Heart right ventricle (tissue), 16 donors: ENCODE data around the gene EGFL7. TPM values are rescaled to one million over a fixed set of nuclear protein-coding genes. Genes with fewer than 3 reads are reported as not detected.

Experiments used
- ATAC-seq, 8 donors: fragments of 200-7000 bp; cut with Tn5 transposase; one replicate each; pipeline ENCODE4 v1.9.1; 2020; ENCODE audit warnings: mild to moderate bottlenecking in 8 of 8, moderate library complexity in 8 of 8, moderate number of reproducible peaks in 1 of 8
- DNase-seq, 2 donors: peaks; one replicate each; pipeline ENCODE4 v3.0.0-alpha.2; 2020
- H3K27ac ChIP-seq, 10 donors: fragments of 200-600 bp; sonication (generic) in 2 of 10; one replicate each; pipeline versions ENCODE4 v1.5.0 to v1.8.0; 2020 to 2022; ENCODE audit warnings: mild to moderate bottlenecking in 3 of 10
- H3K27me3 ChIP-seq, 7 donors: fragments of 200-600 bp; one replicate each; pipeline ENCODE4 v1.8.0; 2021 to 2022; ENCODE audit warnings: mild to moderate bottlenecking in 2 of 7
- H3K36me3 ChIP-seq, 9 donors: fragments of 200-600 bp; sonication (generic) in 1 of 9; one replicate each; pipeline versions ENCODE4 v1.5.0 to v1.8.0; 2020 to 2022; ENCODE audit warnings: mild to moderate bottlenecking in 2 of 9
- H3K4me1 ChIP-seq, 9 donors: fragments of 200-600 bp; sonication (generic) in 1 of 9; one replicate each; pipeline versions ENCODE4 v1.5.0 to v1.8.0; 2020 to 2022; ENCODE audit warnings: mild to moderate bottlenecking in 4 of 9
- H3K4me3 ChIP-seq, 10 donors: fragments of 200-600 bp; sonication (generic) in 2 of 10; one replicate each; pipeline versions ENCODE4 v1.5.0 to v1.8.0; 2020 to 2022; ENCODE audit warnings: mild to moderate bottlenecking in 7 of 10, moderate library complexity in 2 of 10
- H3K9me3 ChIP-seq, 11 donors: fragments of 200-600 bp in 10 of 11; sonication (generic) in 2 of 11; one replicate each; pipeline versions ENCODE4 v1.5.0 to v1.8.0; 2013 to 2022; ENCODE audit warnings: mild to moderate bottlenecking in 2 of 11, control low read depth in 1 of 11, moderate library complexity in 1 of 11
- WGBS, 2 donors: extraction: QIAGEN DNeasy Blood & Tissue Kit; methylation state at CpG; one replicate each; pipeline ENCODE4 v1.1.7; 2013; ENCODE audit warnings: inconsistent platforms in 1 of 2; 5-methylcytosine and 5-hydroxymethylcytosine counted together
- intact Hi-C, 10 donors: fragments of 100-400 bp; cut with DNase I; formaldehyde crosslinking; loops; one replicate each; pipeline versions ENCODE4 v1.11.1 to v1.14.2; 2022
- polyA plus RNA-seq, 2 donors: library from polyadenylated mRNA; stranded (reverse); fragments of 200-250 nt; gene quantifications; one replicate each; pipeline ENCODE4 v1.2.3, GENCODE V29; 2013
- total RNA-seq, 10 donors: library from RNA; stranded (reverse); fragmentation: NEBNext Ultra II Directional in 3 of 10; extraction: Animal tissue kit (Norgen Biotek cat#: 25700) in 3 of 10; gene quantifications; one replicate each; pipeline versions ENCODE4 v1.2.1 to v1.2.4, GENCODE V29; 2021 to 2023
- TF ChIP-seq, protein P1 (sequence below), 9 donors: fragments of 200-600 bp; sonication (generic) in 2 of 9; IDR thresholded peaks; one replicate each; pipeline versions ENCODE4 v1.5.0 to v1.8.0; 2021 to 2022; ENCODE audit warnings: antibody characterized with exemption in 9 of 9, mild to moderate bottlenecking in 5 of 9, moderate library complexity in 1 of 9
- donor health status: Arrhythmogenic right ventricular cardiomyopathy.
- donor health status: ischemic (EF 13 %, LVEDD 7.1; RV severe dilation, severe dysfunction).
- donor health status: healthy with polysubstance abuse.
- donor health status: DM: no; HTN: yes; CAD: no.
- donor health status: DM: no; HTN: no; CAD: no.
- donor health status: ischemic (EF 25% LVEDD 6.9; RV normal size, moderate dysfunction).
- donor health status: ischemic (EF 25% LVEDD 5.7; RV mildly dilated, moderate dysfunction).
- donor health status: healthy.
- donor health status: DM: yes; HTN: yes; CAD: no.
- donor health status: Ischemic cardiomyopathy.
- donor health status: ischemic (EF 35%, LVEDD 5.7; RV mildly dilated, moderate dysfunction).
- donor health status: nonischemic (EF 11% LVEDD 7.7; RV severe dilation, severe dysfunction).
- donor health status: DM: yes; HTN: yes; CAD: no.
- donor health status: PGD.
- donor health status: ischemic (EF 29% LVEDD 5.4; RV normal size, mild dysfunction).
- donor health status: nonischemic (EF 23%, LVEDD 6.1; RV moderate dilation, normal function).

Gene EGFL7
- total and polyA plus RNA-seq, 12 donors: 68.6 to 377 (median 101) TPM

- ATAC-seq: no peak
- Histone ChIP-seq H3K4me3 (no peak overlapping the region), H3K4me1 (peaks cover 15 to 61% (median 46%) of the 10 kb centered on the region in 9 donors), H3K27me3 (peaks cover 0 to 18% (median 0%) of the 10 kb centered on the region in 7 donors), H3K36me3 (no peaks in the 10 kb centered on the region), H3K27ac (no peak overlapping the region), H3K9me3 (no peaks in the 10 kb centered on the region)
- WGBS, 2 donors: 95 to 96% methylated on average over 17 of the region's 17 CpGs
- DNase-seq: no peak
- intact Hi-C loops: loop anchor here in 3 of 10 donors (5.0 to 10.0 kb wide), 3 partner anchors 63 to 85 kb away; partner anchors contain the start of gene NOTCH1 (in 1 of the 3)
- TF ChIP-seq, protein P1, sequence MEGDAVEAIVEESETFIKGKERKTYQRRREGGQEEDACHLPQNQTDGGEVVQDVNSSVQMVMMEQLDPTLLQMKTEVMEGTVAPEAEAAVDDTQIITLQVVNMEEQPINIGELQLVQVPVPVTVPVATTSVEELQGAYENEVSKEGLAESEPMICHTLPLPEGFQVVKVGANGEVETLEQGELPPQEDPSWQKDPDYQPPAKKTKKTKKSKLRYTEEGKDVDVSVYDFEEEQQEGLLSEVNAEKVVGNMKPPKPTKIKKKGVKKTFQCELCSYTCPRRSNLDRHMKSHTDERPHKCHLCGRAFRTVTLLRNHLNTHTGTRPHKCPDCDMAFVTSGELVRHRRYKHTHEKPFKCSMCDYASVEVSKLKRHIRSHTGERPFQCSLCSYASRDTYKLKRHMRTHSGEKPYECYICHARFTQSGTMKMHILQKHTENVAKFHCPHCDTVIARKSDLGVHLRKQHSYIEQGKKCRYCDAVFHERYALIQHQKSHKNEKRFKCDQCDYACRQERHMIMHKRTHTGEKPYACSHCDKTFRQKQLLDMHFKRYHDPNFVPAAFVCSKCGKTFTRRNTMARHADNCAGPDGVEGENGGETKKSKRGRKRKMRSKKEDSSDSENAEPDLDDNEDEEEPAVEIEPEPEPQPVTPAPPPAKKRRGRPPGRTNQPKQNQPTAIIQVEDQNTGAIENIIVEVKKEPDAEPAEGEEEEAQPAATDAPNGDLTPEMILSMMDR (IDR thresholded peaks at IDR 0.05): no peak
These were observed 35.0 kb upstream of the EGFL7 start for GRCh38 chr9:136627703-136628102.

GRCh38 chr9:136628268-136628667, 34.4 kb upstream of the EGFL7 start:
- no peaks in the 10 kb centered on the region for H3K9me3 ChIP-seq
- intact Hi-C loops: loop anchor here in 3 of 10 donors (5.0 to 10.0 kb wide), 3 partner anchors 63 to 86 kb away; partner anchors contain the start of gene NOTCH1 (in 1 of the 3)

GRCh38 chr9:136629001-136629878, 33.5 kb upstream of the EGFL7 start:
- 90 to 91% methylated on average over 22 of the region's 22 CpGs for WGBS, 2 donors
- H3K27me3 ChIP-seq: peaks cover 0 to 18% (median 0%) of the 10 kb centered on the region in 7 donors
- no peak for DNase-seq
- peaks cover 14 to 49% (median 38%) of the 10 kb centered on the region in 9 donors for H3K4me1 ChIP-seq
- no peak overlapping the region for H3K27ac ChIP-seq
- H3K36me3 ChIP-seq: no peaks in the 10 kb centered on the region
- H3K9me3 ChIP-seq: no peaks in the 10 kb centered on the region
- intact Hi-C loops: loop anchor here in 3 of 10 donors (5.0 to 10.0 kb wide), 3 partner anchors 64 to 87 kb away; partner anchors contain the start of gene NOTCH1 (in 1 of the 3)
- H3K4me3 ChIP-seq: no peak overlapping the region
- ATAC-seq: no peak
- TF ChIP-seq, protein P1 (IDR thresholded peaks at IDR 0.05): no peak

More at GRCh38 chr9:136628268-136628667, 34.4 kb upstream of the EGFL7 start:
- DNase-seq: no peak
- Histone ChIP-seq H3K27ac (no peak overlapping the region), H3K36me3 (no peaks in the 10 kb centered on the region), H3K4me1 (peaks cover 15 to 58% (median 46%) of the 10 kb centered on the region in 9 donors), H3K4me3 (no peak overlapping the region), H3K27me3 (peaks cover 0 to 18% (median 0%) of the 10 kb centered on the region in 7 donors)
- 64 to 72% methylated on average over 26 of the region's 26 CpGs for WGBS, 2 donors
- ATAC-seq: no peak
- TF ChIP-seq, protein P1 (IDR thresholded peaks at IDR 0.05): no peak

DNA sequence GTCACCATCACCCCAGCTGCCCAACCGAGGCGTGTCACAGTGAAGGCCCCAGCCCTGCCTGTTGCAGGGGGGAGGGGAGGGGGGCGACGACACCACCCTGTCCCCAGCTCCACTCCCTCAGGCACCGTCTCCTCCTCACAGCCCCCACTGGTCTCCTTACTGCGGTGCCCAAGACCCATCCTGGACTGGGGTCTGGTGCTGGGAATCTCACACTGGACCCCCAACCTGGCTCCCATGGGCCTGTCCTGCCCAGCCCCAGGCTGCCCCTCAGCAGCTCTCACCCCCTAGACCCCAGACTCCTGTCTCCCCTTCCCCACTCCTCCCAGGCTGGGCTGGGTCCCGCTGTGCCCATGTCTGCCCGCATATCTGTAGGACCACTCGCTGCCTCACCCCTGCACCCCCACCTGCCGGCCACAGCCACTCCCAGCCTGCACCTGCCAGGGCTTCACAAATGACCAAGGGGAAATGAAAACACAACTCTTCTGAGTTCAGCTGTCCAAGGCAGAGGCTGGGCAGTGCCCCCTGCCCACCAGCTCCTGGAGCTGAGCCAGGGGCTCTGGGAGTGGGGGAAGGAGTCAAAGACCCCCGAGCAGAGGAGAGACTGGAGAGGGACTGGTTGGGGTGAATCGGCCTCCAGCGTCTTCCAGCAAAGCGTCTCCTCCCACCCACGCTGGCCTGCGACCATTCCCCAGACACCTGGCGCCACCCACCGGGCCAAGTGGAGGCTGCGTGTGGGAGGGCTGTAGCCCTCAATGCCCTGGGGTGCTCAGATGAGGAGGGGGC, 32.6 kb upstream of the EGFL7 start:
- TF ChIP-seq, protein P1 (IDR thresholded peaks at IDR 0.05): peak in 8 of 9 donors; percentile 14 to 61 (median 54)
- no peaks in the 10 kb centered on the region for H3K36me3 ChIP-seq

More for the DNA sequence above, 32.6 kb upstream of the EGFL7 start:
- WGBS, 2 donors: 44 to 46% methylated on average over 19 of the region's 19 CpGs
- DNase-seq: peak in 1 of 2 donors; percentile 61
- no peaks in the 10 kb centered on the region for H3K9me3 ChIP-seq
- H3K4me3 ChIP-seq: no peak overlapping the region
- no peak overlapping the region for H3K27ac ChIP-seq
- peak; percentile 44 to 78 (median 72) for ATAC-seq
- H3K4me1 ChIP-seq: peaks cover 6 to 40% (median 30%) of the 10 kb centered on the region in 9 donors
- peaks cover 0 to 18% (median 0%) of the 10 kb centered on the region in 7 donors for H3K27me3 ChIP-seq
- intact Hi-C loops: loop anchor here in 5 of 10 donors (1.0 to 10.0 kb wide), 6 partner anchors 65 to 145 kb away; partner anchors contain the start of gene NOTCH1 (in 1 of the 5)
